Activated CD8-positive, alpha-beta memory T cell treated with anti-CD3 and anti-CD28 coated beads, Interleukin-2, amount 50 U/mL, for 1 hour (primary cell): ENCODE data around the gene KLHL28.

Source experiments
- DNase-seq: peaks from one replicate; pipeline ENCODE4 v3.0.0-alpha.2; 2020; ENCODE audit errors: extremely low read depth

KLHL28 gene, protein sequence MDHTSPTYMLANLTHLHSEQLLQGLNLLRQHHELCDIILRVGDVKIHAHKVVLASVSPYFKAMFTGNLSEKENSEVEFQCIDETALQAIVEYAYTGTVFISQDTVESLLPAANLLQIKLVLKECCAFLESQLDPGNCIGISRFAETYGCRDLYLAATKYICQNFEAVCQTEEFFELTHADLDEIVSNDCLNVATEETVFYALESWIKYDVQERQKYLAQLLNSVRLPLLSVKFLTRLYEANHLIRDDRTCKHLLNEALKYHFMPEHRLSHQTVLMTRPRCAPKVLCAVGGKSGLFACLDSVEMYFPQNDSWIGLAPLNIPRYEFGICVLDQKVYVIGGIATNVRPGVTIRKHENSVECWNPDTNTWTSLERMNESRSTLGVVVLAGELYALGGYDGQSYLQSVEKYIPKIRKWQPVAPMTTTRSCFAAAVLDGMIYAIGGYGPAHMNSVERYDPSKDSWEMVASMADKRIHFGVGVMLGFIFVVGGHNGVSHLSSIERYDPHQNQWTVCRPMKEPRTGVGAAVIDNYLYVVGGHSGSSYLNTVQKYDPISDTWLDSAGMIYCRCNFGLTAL

GRCh38 chr14:44961554-44962333 is at the start of gene KLHL28, which contains the start of gene TOGARAM1:
Gene KLHL28, minus strand, starts transcription at chr14:44961947. Its CDS starts 16,019 bp downstream, at chr14:44945928.
Gene TOGARAM1, plus strand, starts transcription at chr14:44962190. Its CDS starts 232 bp downstream, at chr14:44962422.
- DNase-seq = peak; percentile 94

- DNase-seq = no peak
These were observed 42.2 kb upstream of the KLHL28 start for GRCh38 chr14:45003924-45004323.

DNA sequence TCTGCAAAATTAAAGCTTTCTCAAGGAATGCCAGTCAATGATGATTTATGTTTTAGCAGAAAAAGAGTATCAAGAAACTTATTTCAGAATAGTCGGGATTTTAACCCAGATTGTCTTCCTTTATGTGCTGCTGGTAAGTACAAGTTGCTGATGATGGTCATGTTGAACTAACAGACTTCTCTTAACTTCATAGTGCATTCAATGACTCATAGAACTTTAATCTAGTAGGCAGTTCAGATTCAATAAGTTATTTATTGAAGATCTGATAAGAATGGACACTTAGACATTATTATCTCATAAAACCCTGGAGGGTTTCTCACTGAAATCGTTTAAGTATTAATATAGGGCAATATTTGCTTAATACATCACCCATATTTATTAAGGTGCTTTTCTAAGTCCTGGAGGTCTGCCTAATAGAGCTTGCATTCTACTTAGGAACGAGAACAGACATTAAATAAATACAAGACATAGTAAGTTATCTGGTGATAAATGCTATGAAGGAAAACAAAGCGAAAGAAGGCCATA is 34.1 kb upstream of the KLHL28 start:
- no peak for DNase-seq

DNA sequence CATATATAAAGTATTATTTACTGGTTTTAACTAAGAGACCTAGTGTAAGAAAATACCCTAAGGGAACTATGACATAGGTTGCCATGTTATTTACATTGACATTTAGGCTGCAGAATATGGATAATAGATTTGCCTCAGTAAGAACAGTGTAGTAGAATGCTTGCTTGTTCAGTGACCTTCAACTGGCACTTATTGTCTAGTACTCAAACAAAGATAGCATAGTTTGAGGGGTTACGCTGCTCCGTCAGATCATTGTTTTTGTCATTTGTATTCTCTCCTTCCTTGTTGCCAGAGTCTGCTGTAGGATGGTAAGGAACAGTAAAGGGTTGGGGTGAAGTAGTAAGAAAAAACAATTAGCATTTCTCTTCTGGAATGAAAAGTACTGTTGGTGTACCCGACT is 33.4 kb upstream of the KLHL28 start:
- DNase-seq = no peak

DNA sequence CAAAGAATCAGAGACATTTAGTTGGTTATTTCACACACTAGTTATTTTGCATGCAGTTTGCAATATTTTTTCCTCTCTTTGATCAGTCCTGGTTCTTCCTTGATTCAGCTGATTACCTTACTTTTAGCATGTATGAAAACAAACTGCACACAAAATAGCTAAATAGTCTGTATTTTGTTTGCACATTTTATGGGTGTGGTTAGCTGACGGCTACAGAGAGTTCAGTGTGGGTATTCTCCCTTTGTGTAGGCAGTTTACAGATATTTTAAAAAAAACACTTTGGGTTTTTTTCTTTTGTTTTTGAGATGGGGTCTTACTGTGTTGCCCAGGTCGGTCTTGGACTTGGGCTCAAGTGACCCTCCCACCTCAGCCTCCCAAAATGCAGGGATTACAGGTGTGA is 28.8 kb upstream of the KLHL28 start:
- DNase-seq = no peak

DNA sequence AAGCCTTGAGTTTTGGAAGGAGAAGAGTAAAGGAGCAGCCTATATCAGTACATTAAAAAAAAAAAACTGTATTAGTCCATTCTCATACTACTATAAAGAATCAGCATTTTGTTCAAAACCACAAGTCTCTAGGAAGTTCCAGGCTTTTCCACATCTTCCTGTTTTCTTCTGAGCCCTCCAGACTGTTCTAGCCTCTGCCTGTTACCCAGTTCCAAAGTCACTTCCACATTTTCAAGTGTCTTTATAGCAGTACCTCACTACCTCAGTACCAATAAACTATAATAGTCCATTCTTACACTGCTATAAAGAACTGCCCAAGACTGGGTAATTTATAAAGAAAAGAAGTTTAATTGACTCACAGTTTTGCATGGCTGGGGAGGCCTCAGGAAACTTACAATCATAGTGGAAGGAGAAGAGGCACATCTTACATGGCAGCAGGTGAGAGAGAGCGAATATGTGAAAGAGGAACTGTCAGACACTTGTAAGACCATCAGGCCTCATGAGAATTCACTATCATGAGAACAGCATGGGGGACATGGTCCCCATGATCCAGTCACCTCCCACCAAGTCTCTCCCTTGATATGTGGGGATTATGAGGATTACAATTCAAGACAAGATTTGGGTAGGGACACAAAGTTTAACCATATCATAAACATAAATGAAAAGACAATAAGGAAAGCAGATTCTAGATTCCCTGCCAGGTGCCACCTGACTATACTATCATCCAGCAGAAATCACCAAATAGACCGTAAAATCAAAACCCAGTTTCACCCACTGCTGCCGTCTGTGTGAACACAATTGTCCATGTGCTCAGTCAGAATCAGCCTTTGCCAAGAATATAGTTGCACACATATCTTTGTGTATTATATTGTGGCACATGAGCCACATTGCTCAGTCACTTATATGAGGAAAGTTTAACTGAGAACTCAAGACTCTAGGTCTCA is 28.0 kb upstream of the KLHL28 start:
- DNase-seq = no peak

DNA sequence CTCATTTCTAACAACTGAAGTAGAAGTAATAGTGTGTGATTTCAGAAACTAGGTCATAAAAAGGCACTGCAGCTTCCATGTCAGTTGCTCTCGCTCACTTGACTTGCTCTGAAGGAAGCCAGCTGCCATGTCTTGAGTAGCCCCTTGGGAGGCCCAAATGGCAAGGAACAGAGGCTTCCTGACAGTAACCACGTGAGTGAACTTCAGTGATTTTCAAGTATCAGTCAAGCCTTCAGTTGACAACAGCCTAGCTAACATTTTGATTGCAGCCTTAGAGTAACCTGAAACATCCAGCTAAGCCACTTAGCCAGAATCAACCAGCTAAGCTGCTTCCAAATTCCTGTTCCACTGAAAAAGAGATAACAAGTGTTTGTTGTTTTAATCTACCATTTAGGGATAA is 26.9 kb upstream of the KLHL28 start:
- DNase-seq = no peak

GRCh38 chr14:44982594-44982993 is 20.8 kb upstream of the KLHL28 start:
- DNase-seq = no peak

GRCh38 chr14:44981198-44981597 is 19.5 kb upstream of the KLHL28 start:
- DNase-seq = no peak

- no peak for DNase-seq
These were observed 18.1 kb upstream of the KLHL28 start for GRCh38 chr14:44979740-44980356.

- DNase-seq = no peak
These were observed 17.5 kb upstream of the KLHL28 start for GRCh38 chr14:44979273-44979672.

- DNase-seq = no peak
These were observed 9.7 kb upstream of the KLHL28 start for GRCh38 chr14:44971459-44971858.

- DNase-seq = no peak
These were observed 9.2 kb upstream of the KLHL28 start for GRCh38 chr14:44970907-44971306.

GRCh38 chr14:44968714-44969113 is 7.0 kb upstream of the KLHL28 start:
- no peak for DNase-seq

- DNase-seq = no peak
These were observed 5.0 kb upstream of the KLHL28 start for GRCh38 chr14:44966601-44967336.

DNA sequence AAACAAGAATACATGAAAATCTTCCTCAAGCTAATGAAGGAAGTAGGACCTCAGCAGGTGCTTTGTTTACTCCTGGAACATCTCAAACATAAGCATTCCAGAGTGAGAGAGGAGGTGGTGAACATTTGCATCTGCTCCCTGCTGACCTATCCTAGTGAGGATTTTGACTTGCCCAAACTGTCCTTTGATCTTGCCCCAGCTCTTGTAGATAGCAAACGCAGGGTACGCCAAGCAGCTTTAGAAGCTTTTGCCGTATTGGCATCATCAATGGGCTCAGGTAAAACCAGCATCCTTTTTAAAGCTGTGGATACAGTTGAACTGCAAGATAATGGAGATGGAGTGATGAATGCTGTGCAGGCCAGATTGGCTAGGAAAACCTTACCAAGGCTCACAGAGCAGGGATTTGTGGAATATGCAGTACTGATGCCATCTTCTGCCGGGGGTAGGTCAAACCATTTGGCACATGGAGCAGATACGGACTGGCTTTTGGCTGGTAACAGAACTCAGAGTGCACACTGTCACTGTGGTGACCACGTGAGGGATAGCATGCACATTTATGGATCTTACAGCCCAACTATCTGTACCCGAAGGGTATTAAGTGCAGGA is 2.1 kb upstream of the KLHL28 start:
- no peak for DNase-seq

- DNase-seq = no peak
These were observed 1.3 kb upstream of the KLHL28 start for GRCh38 chr14:44963044-44963528.

DNA sequence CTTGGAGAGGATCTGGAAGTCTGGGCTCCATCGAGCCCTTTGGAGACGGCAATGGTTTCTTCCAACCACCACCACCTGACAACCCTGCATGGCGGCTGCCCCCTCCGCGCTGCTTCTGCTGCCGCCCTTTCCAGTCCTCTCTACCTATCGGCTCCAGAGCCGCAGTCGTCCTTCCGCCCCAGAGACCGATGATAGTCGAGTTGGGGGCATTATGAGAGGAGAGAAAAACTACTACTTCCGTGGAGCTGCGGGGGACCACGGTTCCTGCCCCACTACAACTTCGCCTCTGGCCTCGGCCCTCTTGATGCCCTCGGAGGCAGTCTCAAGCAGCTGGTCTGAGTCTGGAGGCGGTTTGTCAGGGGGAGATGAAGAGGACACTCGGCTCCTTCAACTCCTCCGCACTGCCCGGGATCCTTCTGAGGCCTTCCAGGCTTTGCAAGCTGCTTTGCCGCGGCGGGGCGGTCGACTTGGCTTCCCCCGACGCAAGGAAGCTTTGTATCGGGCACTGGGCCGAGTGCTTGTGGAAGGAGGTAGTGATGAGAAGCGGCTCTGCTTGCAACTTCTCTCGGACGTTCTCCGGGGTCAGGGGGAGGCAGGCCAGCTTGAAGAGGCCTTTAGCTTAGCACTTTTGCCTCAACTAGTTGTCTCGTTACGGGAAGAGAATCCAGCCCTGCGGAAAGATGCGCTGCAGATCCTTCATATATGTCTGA is 742 bp upstream of the KLHL28 start:
- DNase-seq = peak; percentile 34

- DNase-seq = peak; percentile 35
These were observed 595 bp downstream of the KLHL28 start for GRCh38 chr14:44961151-44961553.
